Astrocyte of the cerebellum (primary cell): Measurements from ENCODE around the gene S100Z.

Experiments
- DNase-seq: peaks from one replicate; pipeline ENCODE4 v3.0.0-alpha.2; 2011; ENCODE audit warnings: low read depth
- H3K4me3 ChIP-seq: 2 replicates; pipeline ENCODE4 v1.5.1; 2011; ENCODE audit warnings: mild to moderate bottlenecking, low read depth, low read length, moderate library complexity
- in situ Hi-C: cut with HindIII; loops from 2 replicates; pipeline ENCODE4 v1.10.0; 2017; ENCODE audit warnings: low sequenced_read_pairs
- TF ChIP-seq, protein P1 (sequence below): IDR thresholded peaks from 2 replicates; pipeline ENCODE4 v1.5.1; 2012; ENCODE audit warnings: low read length, low read depth, moderate library complexity, mild to moderate bottlenecking; ENCODE audit errors: missing control alignments

Gene S100Z

DNA sequence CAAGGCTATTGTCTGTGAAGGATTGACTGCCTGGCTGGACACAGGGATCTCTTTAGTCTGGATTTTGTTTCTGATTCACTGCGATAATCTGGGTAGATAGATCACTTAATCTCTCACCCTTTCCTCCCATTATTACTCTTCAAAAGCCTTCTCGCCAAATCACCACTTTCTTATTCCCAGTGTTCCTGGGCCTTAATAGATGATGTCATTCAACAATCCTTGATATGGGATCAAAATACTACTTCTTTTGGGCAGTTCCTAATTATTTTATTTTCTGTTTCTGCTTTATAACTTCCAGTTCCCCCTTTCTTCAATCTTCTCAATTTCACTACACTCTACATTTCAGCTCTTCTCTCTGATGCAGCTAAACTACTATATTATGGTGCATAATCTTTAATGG, 96.3 kb downstream of the S100Z start:
- in situ Hi-C loops, result no loop called here
- TF ChIP-seq, protein P1, sequence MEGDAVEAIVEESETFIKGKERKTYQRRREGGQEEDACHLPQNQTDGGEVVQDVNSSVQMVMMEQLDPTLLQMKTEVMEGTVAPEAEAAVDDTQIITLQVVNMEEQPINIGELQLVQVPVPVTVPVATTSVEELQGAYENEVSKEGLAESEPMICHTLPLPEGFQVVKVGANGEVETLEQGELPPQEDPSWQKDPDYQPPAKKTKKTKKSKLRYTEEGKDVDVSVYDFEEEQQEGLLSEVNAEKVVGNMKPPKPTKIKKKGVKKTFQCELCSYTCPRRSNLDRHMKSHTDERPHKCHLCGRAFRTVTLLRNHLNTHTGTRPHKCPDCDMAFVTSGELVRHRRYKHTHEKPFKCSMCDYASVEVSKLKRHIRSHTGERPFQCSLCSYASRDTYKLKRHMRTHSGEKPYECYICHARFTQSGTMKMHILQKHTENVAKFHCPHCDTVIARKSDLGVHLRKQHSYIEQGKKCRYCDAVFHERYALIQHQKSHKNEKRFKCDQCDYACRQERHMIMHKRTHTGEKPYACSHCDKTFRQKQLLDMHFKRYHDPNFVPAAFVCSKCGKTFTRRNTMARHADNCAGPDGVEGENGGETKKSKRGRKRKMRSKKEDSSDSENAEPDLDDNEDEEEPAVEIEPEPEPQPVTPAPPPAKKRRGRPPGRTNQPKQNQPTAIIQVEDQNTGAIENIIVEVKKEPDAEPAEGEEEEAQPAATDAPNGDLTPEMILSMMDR, result no peak
- DNase-seq, result no peak
- H3K4me3 ChIP-seq, result no peak overlapping the region

DNA sequence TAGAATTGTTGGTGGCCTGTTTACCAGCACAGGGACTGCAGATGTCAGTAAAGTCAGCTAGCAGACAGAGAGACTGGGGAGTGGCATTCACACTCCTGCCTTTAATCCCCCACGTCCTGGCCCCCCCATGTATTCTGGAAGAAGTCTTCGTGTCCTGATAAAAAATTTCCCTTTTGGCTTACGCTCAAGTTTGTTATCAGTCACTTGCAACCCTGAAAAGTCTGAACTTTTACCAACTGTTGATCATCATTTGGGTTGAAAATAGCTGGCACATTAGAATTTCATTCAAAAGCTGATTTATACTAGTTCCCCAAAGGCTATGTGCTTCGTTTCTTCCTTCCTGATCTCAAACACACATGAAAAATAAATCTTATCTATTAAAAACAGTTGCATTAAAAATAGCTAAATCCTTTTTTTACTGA, 97.3 kb downstream of the S100Z start:
- in situ Hi-C loops, result no loop called here
- TF ChIP-seq, protein P1, result no peak
- no peak overlapping the region for H3K4me3 ChIP-seq
- no peak for DNase-seq

DNA sequence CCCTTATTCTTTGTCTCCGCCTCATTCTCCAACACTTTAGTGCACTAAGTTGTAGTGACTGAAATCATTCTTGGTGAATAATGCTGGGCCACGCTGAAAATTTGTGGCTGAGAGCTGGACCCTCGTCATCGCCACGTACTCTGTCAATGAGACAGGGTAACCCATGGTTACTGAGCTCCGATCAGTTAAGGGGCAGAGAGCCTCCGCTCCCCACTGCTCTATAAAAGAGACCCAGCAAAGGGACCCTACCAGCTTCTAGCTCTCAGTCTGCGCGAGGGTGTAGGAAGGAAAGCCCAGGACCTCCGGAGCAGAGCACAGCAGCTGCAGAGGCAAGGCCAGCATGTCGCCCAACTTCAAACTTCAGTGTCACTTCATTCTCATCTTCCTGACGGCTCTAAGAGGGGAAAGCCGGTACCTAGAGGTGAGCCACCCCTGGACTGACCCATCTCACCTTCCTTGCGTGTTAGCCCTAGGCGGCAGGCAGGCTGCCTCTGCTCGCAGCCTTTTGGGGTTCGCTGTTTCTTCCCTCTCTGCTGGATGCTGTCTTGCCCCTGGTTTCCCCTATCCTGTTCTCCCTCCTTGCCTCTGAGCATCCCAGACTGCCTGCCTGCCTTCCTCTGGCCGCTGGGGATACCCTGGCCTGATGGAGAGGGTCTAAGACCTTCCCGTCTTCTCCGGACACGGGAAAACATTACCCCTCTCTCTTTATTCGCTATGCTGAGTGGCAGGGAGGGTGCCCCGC, 103.2 kb downstream of the S100Z start, which contains the start of gene CRHBP:
TSS of gene CRHBP (plus strand) at position 251 of the 742 bp plus-strand sequence. CDS start at position 341, 90 bp downstream.
- no peak for DNase-seq
- TF ChIP-seq, protein P1, result no peak
- H3K4me3 ChIP-seq, result peak within 1 kb of the TSS; percentile 55
- in situ Hi-C loops, result no loop called here

GRCh38 chr5:76953551-76954382, 104.0 kb downstream of the S100Z start:
- in situ Hi-C loops, result no loop called here
- peak overlapping the region; percentile 55 for H3K4me3 ChIP-seq
- TF ChIP-seq, protein P1, result peak; percentile 17
- no peak for DNase-seq

DNA sequence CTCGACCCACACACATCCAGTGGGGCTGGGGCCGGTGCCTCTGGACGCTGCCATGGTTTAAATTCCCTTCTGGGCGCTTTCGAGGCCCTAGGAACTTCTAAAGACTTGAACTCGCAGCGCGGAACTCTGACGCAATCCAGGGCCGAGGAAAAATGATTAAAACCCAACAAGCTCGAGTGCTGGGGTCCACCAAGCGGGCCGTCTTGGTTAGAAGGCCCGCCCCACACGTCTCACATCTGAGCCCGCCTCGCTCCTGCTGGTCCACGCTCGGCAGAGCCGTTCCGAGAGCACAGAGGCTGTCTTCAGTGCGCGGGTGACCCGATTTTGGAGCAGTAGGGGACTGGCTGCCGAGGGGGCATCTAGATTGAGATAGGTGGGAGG, 104.6 kb downstream of the S100Z start:
- peak overlapping the region; percentile 55 for H3K4me3 ChIP-seq
- DNase-seq, result no peak
- TF ChIP-seq, protein P1, result no peak
- in situ Hi-C loops, result no loop called here

GRCh38 chr5:76956033-76956432, 106.2 kb downstream of the S100Z start:
- TF ChIP-seq, protein P1, result no peak
- in situ Hi-C loops, result loop anchor here (5.0 kb wide), 1 partner anchor 49 kb away; no protein-coding TSS in a partner anchor
- DNase-seq, result no peak
- H3K4me3 ChIP-seq, result no peak overlapping the region
